TTC549 (cell line): ENCODE measurements around the gene ZNF423.

Experiments
- FAIRE-seq: peaks from 2 replicates; lab custom pipeline; 2012; peaks lifted over from hg19 to GRCh38; lab: Jason Lieb, UNC

Gene ZNF423

GRCh38 chr16:49491106-49491670 is 364.7 kb downstream of the ZNF423 start:
- no peak for FAIRE-seq

GRCh38 chr16:49490321-49490705 is 365.6 kb downstream of the ZNF423 start:
- no peak for FAIRE-seq

- FAIRE-seq: no peak
Observed at GRCh38 chr16:49489686-49490320, 366.1 kb downstream of the ZNF423 start.

DNA sequence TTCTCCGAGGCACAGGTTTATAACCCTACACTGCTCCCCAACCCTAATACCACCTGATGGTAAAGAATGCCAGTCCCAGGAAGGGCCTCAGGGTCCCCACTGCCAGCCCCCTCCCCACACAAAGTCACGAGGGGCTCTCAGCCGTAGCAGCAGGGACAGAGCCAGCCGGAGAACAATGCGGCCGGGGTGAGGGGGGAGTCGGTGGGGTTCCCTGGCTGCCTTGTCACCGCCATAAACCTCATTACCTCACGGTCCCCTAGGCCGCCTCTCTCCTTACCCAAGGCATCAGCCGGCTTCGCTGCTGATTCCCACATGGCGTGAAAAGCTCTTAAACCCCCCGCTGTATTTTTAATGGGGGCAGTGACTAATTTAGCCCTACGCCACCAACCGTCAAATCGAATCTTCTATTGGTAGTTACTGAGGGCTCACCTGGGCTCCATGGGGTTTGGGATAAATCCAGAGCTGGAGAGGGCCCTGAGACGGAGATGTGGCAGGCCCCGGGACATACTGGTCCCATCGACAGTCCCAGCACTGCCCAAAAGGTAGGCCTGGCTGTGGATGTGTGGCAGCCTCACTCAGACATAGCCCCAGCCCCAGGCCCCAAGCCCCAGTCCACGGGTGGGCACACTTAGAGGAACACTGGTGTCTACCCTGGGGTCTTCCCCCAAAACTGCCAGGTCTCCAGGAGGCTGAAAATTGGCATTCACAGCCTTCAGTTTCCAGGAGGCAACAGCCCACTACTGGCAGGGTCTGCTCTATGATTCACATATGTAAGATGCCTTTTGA is 367.0 kb downstream of the ZNF423 start:
- no peak for FAIRE-seq

DNA sequence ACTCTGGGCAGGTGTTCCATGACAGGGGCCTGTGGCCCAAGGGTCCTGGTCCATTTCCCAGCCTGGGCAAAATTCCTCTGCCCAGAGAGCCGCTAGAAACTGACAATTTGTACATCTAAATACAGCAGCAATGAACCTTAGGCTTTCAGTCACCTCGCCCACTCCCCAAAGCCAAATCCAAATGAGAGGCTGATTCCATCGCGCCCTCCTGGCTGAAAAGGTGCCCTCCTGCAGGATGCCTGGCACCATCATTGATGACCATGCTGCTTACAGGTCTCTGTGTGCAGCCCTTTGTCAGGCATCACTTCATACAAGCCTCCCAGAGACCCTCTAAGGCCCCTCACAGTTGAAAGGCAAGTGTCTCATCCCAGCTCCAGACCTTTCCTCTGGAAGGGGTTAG is 367.6 kb downstream of the ZNF423 start:
- FAIRE-seq: no peak

- no peak for FAIRE-seq
Observed at GRCh38 chr16:49487746-49488145, 368.2 kb downstream of the ZNF423 start.

- FAIRE-seq: no peak
Observed at GRCh38 chr16:49486400-49486799, 369.5 kb downstream of the ZNF423 start.

DNA sequence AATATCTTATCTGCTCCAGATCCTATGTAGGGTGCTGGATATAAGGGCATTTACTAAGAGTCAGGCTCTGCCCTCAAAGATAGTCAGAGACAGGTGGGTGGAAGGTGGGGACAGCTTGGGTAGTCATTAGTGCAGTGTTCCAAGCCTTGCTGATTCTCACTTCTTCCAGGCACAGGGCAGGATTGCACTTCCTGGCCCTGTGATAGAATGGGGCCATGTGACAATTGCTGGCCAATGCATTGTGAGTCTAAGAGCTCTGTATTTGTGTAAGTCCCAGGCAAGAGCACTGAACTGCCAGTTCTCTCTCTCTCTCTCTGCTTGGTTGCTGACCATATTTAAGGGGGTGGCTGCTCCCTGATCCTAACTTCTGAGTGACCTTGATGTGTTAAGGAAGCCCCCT is 370.2 kb downstream of the ZNF423 start:
- no peak for FAIRE-seq

DNA sequence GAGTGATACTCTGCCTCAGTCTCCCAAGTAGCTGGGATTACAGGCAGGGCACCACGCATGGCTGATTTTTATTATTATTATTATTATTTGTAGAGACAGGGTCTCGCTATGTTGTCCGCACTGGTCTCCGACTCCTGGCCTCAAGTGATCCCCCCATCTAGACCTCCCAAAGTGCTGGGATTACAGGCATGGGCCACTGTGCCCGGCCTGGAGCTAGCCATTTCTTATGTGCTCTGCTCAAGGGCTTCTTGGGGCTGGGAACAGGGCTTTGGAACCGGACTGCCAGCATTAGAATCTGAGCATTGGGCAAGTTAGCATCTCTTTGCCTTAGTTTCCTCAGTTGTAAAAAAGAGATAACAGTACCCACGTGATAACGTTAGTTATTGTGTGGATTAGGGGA is 371.0 kb downstream of the ZNF423 start:
- no peak for FAIRE-seq

- FAIRE-seq: no peak
Observed at GRCh38 chr16:49484451-49484849, 371.5 kb downstream of the ZNF423 start.

- no peak for FAIRE-seq
Observed at GRCh38 chr16:49483651-49484450, 372.1 kb downstream of the ZNF423 start.

GRCh38 chr16:49483251-49483650 is 372.7 kb downstream of the ZNF423 start:
- no peak for FAIRE-seq

- FAIRE-seq: no peak
Observed at GRCh38 chr16:49482690-49483089, 373.2 kb downstream of the ZNF423 start.

GRCh38 chr16:49478616-49479015 is 377.3 kb downstream of the ZNF423 start:
- no peak for FAIRE-seq

DNA sequence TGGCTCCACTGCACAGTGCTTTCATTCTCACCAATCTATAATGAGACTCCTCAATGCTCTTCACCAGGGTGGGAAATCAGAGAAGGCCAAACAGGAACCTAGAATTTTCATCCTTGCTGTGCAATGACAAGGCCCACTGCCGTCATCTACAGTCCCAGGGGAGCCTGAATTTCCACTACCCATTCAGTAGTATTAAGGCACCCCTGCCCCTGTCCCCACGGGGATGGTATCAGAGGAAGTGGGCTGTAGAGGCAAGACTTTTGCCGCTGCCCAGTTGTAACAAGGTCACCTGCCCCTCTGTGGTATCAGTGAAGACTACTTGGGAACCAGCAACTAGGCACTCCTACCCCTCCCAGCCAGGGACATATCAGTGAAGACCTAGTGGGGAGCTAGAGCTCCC is 377.8 kb downstream of the ZNF423 start:
- no peak for FAIRE-seq

GRCh38 chr16:49477250-49477895 is 378.5 kb downstream of the ZNF423 start:
- no peak for FAIRE-seq

DNA sequence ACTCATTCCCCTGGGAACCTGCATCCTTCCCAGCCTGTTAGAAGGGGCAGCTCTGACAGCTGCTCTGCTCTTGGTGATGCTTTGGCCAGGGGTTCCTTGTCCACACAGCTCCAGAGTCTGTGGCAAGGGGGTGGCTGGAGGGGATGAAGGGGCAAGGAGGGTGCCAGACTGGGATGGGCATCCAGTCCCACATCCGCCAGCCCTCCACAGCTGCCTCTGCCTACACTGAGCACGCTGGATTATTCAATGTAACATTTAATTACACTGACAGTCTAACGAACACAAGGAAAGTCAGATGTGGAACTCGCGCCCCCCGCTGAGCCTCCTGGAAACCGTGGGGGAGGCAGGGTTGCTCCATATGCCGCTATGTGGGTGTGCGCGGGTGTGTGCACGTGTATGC is 381.2 kb downstream of the ZNF423 start:
- FAIRE-seq: no peak

DNA sequence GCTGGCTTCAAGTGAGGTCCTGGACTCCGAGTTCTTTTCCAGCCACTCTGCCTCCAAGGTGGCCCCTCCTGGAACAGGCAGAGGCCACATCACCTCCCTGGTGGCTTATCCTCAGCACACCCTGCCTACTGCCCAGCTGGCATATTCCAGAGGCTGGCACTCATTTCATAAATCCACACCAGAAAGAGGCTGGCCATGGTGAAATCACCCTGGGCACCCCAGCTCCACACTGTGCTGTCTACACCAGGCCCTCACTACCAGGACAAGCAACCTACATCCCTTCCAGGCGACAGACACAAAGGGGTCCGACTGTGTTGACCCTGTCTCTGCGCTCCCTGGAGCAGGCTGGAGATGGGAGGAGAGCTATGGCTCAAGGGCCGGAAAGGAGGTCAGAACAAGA is 382.1 kb downstream of the ZNF423 start:
- no peak for FAIRE-seq

DNA sequence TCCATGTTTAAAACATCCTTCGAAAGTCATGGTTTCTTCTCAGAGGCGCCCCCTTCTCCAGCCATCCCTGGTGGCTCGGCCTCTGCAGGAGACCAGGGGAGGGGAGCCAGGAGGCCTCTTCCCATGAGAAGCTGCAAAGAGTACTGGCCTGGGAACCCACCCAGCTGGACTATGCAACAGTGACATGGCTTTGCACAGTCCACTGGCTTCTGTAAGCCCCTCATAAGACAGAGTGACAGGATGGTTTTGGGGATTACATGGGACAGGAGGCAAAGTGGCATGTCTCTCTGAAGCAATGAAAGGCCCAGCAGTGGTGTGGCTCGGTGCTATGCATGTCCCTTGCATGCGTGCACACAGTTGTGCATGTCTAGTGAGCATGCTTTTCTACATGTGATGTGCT is 382.8 kb downstream of the ZNF423 start:
- no peak for FAIRE-seq

DNA sequence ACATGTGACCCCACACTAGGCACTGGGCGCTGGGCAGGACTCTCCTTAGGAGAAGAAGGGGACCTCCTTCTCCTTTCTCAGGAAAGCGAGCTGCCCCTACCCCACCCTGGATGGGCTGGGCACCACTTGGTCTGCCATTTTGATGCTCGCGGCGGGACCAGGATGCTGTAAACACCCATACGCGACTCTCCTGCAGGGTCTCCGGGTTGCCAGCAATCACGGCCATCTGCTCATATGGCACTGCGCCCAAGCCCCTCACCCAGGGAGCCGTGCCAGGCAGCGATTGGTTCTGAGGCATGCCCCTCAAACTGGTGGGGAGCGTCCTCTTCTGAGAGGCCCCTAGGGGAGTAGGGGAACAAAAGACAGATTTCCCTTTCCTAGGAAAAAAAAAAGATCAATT is 383.3 kb downstream of the ZNF423 start:
- no peak for FAIRE-seq

DNA sequence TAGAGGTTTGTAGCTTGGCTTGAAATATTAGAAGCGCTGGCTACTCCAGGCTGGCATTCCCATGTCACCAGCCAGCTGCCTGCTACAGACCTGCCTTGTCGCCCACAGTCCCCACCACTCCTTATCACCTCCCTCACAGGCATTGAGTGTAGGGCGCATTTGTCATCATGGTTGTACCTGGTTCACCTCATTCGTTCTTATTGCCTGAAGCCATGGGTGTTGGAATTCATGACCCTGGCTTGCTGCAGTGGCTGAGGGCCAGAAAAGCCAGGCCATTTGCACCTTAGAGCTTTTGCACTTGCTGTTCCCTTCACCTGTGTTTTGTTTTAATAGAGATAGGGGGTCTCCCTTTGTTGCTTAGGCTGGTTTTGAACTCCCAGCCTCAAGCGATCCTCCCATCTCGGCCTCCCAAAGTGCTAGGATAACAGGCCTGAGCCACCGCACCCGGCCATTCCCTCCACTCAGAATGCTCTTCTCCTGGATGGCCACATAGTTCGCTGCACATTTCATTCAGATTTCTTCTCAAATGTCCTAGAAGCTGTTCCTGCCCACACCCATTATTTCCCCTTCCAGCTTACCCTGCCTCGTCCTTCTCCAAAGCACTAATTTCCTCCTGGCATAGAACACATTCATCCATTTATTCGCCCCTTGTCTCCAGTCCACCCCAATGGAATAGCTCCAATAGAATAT is 384.7 kb downstream of the ZNF423 start:
- FAIRE-seq: no peak

GRCh38 chr16:49470513-49470991 is 385.4 kb downstream of the ZNF423 start:
- no peak for FAIRE-seq
